Ovary (tissue), 3 donors: ENCODE results near the gene ZNF497.

Experiments
- POLR2A ChIP-seq: fragments of 450-650 bp; IDR thresholded peaks from one replicate; pipeline ENCODE4 v1.6.1; 2017; ENCODE audit warnings: antibody characterized with exemption, mild to moderate bottlenecking, moderate library complexity
- TF ChIP-seq, protein P1 (sequence below), 3 donors: fragments of 450-650 bp in 2 of 3; fragments of 200-600 bp in 1 of 3; IDR thresholded peaks; one replicate each; pipeline versions ENCODE4 v1.5.1 to v1.8.0; 2016 to 2022; ENCODE audit warnings: antibody characterized with exemption in 3 of 3, mild to moderate bottlenecking in 1 of 3
- donor health status: DM: no; HTN: no; CAD: no.

DNA sequence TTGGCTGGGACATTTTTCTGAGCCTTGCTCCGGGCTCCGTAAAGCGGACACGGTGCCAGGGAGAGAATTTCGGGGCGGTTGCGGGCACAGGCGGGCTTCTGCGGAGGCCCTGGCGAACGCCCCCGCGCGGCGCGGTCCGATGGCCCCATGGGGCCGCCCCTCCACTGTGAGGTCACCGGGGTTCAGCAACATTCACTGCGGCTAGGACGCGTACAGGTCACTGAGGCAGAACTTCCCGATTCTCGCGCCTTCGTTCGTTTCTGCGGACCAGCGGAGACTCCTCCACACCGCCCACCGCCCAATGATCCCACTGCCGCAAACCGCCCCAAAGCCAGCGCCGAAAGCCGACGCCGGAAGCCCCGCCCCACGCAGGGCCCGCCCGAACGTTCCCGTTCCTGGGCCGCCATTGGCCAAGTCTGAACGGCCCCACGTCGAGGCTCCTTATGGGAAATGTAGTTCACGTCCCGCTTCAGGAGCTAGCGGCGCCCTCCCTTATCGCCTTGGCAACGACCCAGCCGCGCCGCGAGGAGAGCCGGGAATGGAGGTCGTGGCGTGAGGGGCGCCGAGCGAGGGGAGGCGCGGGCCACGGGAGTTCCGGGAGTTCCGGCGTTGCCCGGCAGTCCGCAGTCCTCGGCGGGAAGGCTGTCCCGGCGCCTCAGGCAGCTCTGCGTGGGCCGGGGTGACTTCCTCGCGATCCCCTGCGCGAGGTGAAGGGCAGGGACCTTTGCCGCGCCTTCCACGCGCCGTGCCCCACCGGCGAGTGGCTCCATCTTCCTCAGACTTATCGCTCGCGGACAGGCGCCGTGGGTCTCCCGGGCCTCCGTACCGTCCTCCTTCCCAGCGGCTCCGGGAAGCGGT lies 45.8 kb upstream of the ZNF497 start, which contains the start of gene ZNF584:
- TF ChIP-seq, protein P1, sequence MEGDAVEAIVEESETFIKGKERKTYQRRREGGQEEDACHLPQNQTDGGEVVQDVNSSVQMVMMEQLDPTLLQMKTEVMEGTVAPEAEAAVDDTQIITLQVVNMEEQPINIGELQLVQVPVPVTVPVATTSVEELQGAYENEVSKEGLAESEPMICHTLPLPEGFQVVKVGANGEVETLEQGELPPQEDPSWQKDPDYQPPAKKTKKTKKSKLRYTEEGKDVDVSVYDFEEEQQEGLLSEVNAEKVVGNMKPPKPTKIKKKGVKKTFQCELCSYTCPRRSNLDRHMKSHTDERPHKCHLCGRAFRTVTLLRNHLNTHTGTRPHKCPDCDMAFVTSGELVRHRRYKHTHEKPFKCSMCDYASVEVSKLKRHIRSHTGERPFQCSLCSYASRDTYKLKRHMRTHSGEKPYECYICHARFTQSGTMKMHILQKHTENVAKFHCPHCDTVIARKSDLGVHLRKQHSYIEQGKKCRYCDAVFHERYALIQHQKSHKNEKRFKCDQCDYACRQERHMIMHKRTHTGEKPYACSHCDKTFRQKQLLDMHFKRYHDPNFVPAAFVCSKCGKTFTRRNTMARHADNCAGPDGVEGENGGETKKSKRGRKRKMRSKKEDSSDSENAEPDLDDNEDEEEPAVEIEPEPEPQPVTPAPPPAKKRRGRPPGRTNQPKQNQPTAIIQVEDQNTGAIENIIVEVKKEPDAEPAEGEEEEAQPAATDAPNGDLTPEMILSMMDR (IDR thresholded peaks at IDR 0.05): peak in 1 of 3 donors; percentile 6
- peak; percentile 88 for TF ChIP-seq POLR2A
